CD14-positive monocyte (primary cell): ENCODE results near the gene MAPK12. TPM values are rescaled to one million over a fixed set of nuclear protein-coding genes. Genes with fewer than 3 reads are reported as not detected.

Experiments
- DNase-seq, 3 donors: peaks; one replicate each; pipeline ENCODE4 v3.0.0-alpha.2; 2011 to 2022
- H2AFZ ChIP-seq: 2 replicates; pipeline ENCODE4 v1.6.0; 2012; ENCODE audit warnings: mild to moderate bottlenecking, low read depth, low read length, inconsistent platforms; ENCODE audit not compliant: insufficient read depth, poor library complexity, severe bottlenecking
- H3K27ac ChIP-seq, 2 donors: 1 replicate in 1 of 2; 2 replicates in 1 of 2; pipeline ENCODE4 v1.5.1; 2012 to 2013; ENCODE audit warnings: low read length in 2 of 2, control low read depth in 1 of 2, inconsistent platforms in 1 of 2, low read depth in 1 of 2, mild to moderate bottlenecking in 1 of 2
- H3K27me3 ChIP-seq, 2 donors: one replicate each; pipeline versions ENCODE4 v1.6.0 to v1.6.1; 2011 to 2013; ENCODE audit warnings: low read length in 2 of 2; ENCODE audit not compliant: control insufficient read depth in 2 of 2, insufficient read depth in 2 of 2
- H3K36me3 ChIP-seq, 2 donors: replicated peaks in 1 of 2; 1 replicate in 1 of 2; 2 replicates in 1 of 2; pipeline versions ENCODE4 v1.5.1 to v1.6.1; 2012 to 2013; ENCODE audit warnings: low read length in 2 of 2, control low read depth in 1 of 2, inconsistent platforms in 1 of 2, mild to moderate bottlenecking in 1 of 2; ENCODE audit not compliant: insufficient read depth in 2 of 2, control insufficient read depth in 1 of 2
- H3K4me1 ChIP-seq, 2 donors: 1 replicate in 1 of 2; 2 replicates in 1 of 2; pipeline versions ENCODE4 v1.5.1 to v1.6.1; 2012 to 2013; ENCODE audit warnings: low read length in 2 of 2, control low read depth in 1 of 2, inconsistent platforms in 1 of 2, mild to moderate bottlenecking in 1 of 2, moderate library complexity in 1 of 2; ENCODE audit not compliant: insufficient read depth in 2 of 2, control insufficient read depth in 1 of 2
- H3K4me2 ChIP-seq: replicated peaks from 2 replicates; pipeline ENCODE3; 2012; ENCODE audit warnings: low read length, moderate library complexity, mild to moderate bottlenecking; ENCODE audit not compliant: poor library complexity, severe bottlenecking; ENCODE audit errors: extremely low read depth
- H3K4me3 ChIP-seq, 3 experiments: fragments of 200-600 bp in 1 of 3; sonication (generic) in 1 of 3; replicated peaks in 1 of 3; 1 replicate in 2 of 3; 2 replicates in 1 of 3; pipeline ENCODE4 v1.5.1; 2011 to 2013; ENCODE audit warnings: low read length in 3 of 3, mild to moderate bottlenecking in 3 of 3, control low read depth in 2 of 3, low read depth in 2 of 3, inconsistent platforms in 1 of 3, moderate library complexity in 1 of 3
- H3K79me2 ChIP-seq: 2 replicates; pipeline ENCODE4 v1.6.0; 2012; ENCODE audit warnings: mild to moderate bottlenecking, control low read depth, inconsistent platforms, low read length, moderate library complexity; ENCODE audit not compliant: insufficient read depth
- H3K9ac ChIP-seq: 2 replicates; pipeline ENCODE4 v1.6.0; 2017; ENCODE audit warnings: low read length, mild to moderate bottlenecking; ENCODE audit not compliant: insufficient read depth, poor library complexity, severe bottlenecking
- H3K9me3 ChIP-seq, 2 donors: replicated peaks in 1 of 2; 1 replicate in 1 of 2; 2 replicates in 1 of 2; pipeline versions ENCODE4 v1.5.1 to v1.6.1; 2012 to 2013; ENCODE audit warnings: low read length in 2 of 2, control low read depth in 1 of 2; ENCODE audit not compliant: control insufficient read depth in 1 of 2, insufficient read depth in 1 of 2
- H4K20me1 ChIP-seq: 2 replicates; pipeline ENCODE4 v1.6.0; 2012; ENCODE audit warnings: mild to moderate bottlenecking, low read length, control low read depth, moderate library complexity; ENCODE audit not compliant: insufficient read depth
- H3K27ac Mint-ChIP-seq, 7 donors: one replicate each; pipeline ENCODE4 v1.8.0; 2020; ENCODE audit warnings: mild to moderate bottlenecking in 7 of 7, mixed read lengths in 7 of 7, moderate library complexity in 6 of 7, inconsistent platforms in 2 of 7
- H3K27me3 Mint-ChIP-seq, 3 donors: one replicate each; pipeline ENCODE4 v1.8.0; 2021 to 2022; ENCODE audit warnings: low read depth in 3 of 3, mild to moderate bottlenecking in 3 of 3, mixed read lengths in 3 of 3, moderate library complexity in 3 of 3, inconsistent platforms in 1 of 3
- H3K36me3 Mint-ChIP-seq, 2 donors: one replicate each; pipeline ENCODE4 v1.8.0; 2020; ENCODE audit warnings: mixed read lengths in 2 of 2, inconsistent platforms in 1 of 2, mild to moderate bottlenecking in 1 of 2
- H3K4me1 Mint-ChIP-seq: one replicate; pipeline ENCODE4 v1.8.0; 2020; ENCODE audit warnings: mild to moderate bottlenecking, mixed read lengths
- H3K4me3 Mint-ChIP-seq, 2 donors: one replicate each; pipeline ENCODE4 v1.8.0; 2020; ENCODE audit warnings: mild to moderate bottlenecking in 2 of 2, mixed read lengths in 2 of 2, moderate library complexity in 1 of 2
- H3K9me3 Mint-ChIP-seq, 7 donors: one replicate each; pipeline ENCODE4 v1.8.0; 2020 to 2022; ENCODE audit warnings: mixed read lengths in 7 of 7, mild to moderate bottlenecking in 6 of 7, moderate library complexity in 6 of 7, inconsistent platforms in 2 of 7
- WGBS: methylation state at CpG from one replicate; pipeline ENCODE4 v1.1.5; 2013; ENCODE audit warnings: missing lambda C conversion rate; ENCODE audit not compliant: insufficient coverage; 5-methylcytosine and 5-hydroxymethylcytosine counted together
- intact Hi-C, 2 donors: fragments of 100-400 bp; cut with micrococcal nuclease; formaldehyde crosslinking; loops; one replicate each; pipeline versions ENCODE4 v1.15.0 to v1.15.1; 2023
- polyA plus RNA-seq, 3 donors: library from polyadenylated mRNA; depleted of rRNA in 1 of 3; unstranded in 2 of 3; stranded (reverse) in 1 of 3; fragments of 300-500 nt in 2 of 3; fragments of >200 nt in 1 of 3; fragmentation: Illumina TruSeq in 2 of 3; gene quantifications; 1 replicate in 2 of 3; 2 replicates in 1 of 3; pipeline ENCODE4 v1.2.3, GENCODE V29; 2012 to 2021
- TF ChIP-seq, protein P1 (sequence below): fragments of 200-600 bp; IDR thresholded peaks from one replicate; pipeline ENCODE4 v1.8.0; 2022; ENCODE audit warnings: antibody characterized with exemption, mild to moderate bottlenecking

The MAPK12 gene
- polyA plus RNA-seq, 3 donors = 0.06 to 3.2 (median 0.13) TPM

DNA sequence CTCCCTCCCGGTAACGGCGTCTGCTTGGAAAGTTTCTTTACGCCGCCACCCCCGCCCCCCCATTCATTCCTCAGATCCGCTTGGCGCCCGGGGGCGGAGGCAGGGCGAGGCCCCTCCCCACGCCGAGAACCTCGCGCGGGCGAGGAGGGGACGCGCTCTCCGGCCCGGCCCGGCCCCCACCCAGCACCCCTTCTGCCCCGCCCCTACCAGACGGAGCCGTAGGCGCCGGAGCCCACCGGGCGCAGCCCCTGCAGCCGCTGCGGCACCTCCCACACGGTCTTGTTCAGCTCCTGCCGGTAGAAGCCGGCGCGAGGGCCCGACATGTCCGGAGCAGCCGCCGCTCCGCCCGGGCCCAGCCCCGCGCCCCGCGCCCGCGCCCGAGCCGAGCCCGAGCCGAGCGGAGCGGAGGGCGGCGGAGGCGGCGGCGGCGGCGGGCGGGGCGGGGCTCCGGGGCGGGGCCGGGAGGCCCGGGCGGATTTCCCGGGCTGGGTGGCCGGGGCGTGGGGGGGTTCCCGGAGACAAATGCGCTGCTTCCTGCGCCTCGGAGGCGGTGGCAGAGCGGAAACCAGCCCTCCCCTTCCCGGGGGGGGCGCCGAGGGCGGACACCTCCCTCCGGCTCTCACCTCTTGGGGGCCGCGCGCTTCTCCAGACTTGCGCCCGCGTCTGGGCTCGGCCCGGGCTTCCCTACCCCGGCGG is 8.6 kb upstream of the MAPK12 start, which contains the start of gene MAPK11:
Gene MAPK11, minus strand, starts transcription at position 411 of the 696 bp plus-strand sequence. Its CDS starts 88 bp downstream, at position 323.
- Mint-ChIP-seq H3K4me3 (peak within 1 kb of the TSS; percentile 64 to 78), H3K36me3 (peaks cover 16 to 17% of the 10 kb centered on the region in 2 donors), H3K27me3 (peaks cover 38 to 68% (median 57%) of the 10 kb centered on the region in 3 donors), H3K4me1 (peaks cover 23% of the 10 kb centered on the region), H3K9me3 (peaks cover 0 to 27% (median 7%) of the 10 kb centered on the region in 7 donors), H3K27ac (no peak within 1 kb of the TSS)
- H3K4me3 ChIP-seq = peak within 1 kb of the TSS; percentile 17 to 70 (median 21)
- H3K36me3 ChIP-seq = peaks cover 8% of the 10 kb centered on the region in 2 donors
- peaks cover 25 to 38% of the 10 kb centered on the region in 2 donors for H3K4me1 ChIP-seq
- peak in 1 of 3 donors; percentile 41 for DNase-seq
- peak within 1 kb of the TSS; percentile 80 for H3K4me2 ChIP-seq
- no peak within 1 kb of the TSS for H2AFZ ChIP-seq
- no peak within 1 kb of the TSS for H3K27ac ChIP-seq
- peaks cover 25 to 46% of the 10 kb centered on the region in 2 donors for H3K27me3 ChIP-seq
- H3K79me2 ChIP-seq = no peaks in the 10 kb centered on the region
- intact Hi-C loops = no loop called here
- TF ChIP-seq, protein P1, sequence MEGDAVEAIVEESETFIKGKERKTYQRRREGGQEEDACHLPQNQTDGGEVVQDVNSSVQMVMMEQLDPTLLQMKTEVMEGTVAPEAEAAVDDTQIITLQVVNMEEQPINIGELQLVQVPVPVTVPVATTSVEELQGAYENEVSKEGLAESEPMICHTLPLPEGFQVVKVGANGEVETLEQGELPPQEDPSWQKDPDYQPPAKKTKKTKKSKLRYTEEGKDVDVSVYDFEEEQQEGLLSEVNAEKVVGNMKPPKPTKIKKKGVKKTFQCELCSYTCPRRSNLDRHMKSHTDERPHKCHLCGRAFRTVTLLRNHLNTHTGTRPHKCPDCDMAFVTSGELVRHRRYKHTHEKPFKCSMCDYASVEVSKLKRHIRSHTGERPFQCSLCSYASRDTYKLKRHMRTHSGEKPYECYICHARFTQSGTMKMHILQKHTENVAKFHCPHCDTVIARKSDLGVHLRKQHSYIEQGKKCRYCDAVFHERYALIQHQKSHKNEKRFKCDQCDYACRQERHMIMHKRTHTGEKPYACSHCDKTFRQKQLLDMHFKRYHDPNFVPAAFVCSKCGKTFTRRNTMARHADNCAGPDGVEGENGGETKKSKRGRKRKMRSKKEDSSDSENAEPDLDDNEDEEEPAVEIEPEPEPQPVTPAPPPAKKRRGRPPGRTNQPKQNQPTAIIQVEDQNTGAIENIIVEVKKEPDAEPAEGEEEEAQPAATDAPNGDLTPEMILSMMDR = no peak
- peaks cover 60% of the 10 kb centered on the region for H4K20me1 ChIP-seq
- WGBS = under 1% methylated on average over 83 of the region's 92 CpGs
- H3K9me3 ChIP-seq = peaks cover 7 to 10% of the 10 kb centered on the region in 2 donors
- no peak within 1 kb of the TSS for H3K9ac ChIP-seq

DNA sequence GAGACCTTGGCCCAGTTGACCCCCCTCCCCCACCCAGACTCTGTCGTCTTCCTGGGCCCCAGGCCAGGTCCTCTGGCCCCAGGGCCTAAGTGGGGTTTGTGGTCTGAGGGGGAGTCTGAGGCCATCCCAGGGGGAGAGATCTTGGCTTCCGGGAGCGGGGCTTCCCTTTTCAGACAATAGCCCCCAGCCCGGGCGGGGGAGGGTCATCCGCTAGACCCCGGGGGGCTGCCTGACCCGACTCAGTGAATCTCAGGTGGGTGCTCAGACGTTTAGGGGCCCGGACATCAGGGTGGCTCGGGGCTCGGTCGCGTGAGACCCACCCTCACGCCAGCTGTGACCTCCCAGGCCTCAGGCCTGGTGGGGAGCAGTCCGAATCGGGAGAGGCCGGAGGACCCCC is 8.1 kb upstream of the MAPK12 start:
- Histone ChIP-seq H3K4me3 (peak overlapping the region in 1 of 3 experiments; percentile 70), H3K4me1 (peaks cover 25 to 38% of the 10 kb centered on the region in 2 donors), H3K4me2 (peak overlapping the region; percentile 80), H3K9me3 (peaks cover 7 to 10% of the 10 kb centered on the region in 2 donors), H3K36me3 (peaks cover 4% of the 10 kb centered on the region in 2 donors), H3K79me2 (no peaks in the 10 kb centered on the region), H3K27me3 (peaks cover 25 to 46% of the 10 kb centered on the region in 2 donors), H3K9ac (no peak overlapping the region), H3K27ac (no peak overlapping the region), H2AFZ (no peak overlapping the region), H4K20me1 (peaks cover 56% of the 10 kb centered on the region)
- peaks cover 23% of the 10 kb centered on the region for H3K4me1 Mint-ChIP-seq
- intact Hi-C loops = no loop called here
- TF ChIP-seq, protein P1 = no peak
- peaks cover 12 to 13% of the 10 kb centered on the region in 2 donors for H3K36me3 Mint-ChIP-seq
- peaks cover 41 to 74% (median 60%) of the 10 kb centered on the region in 3 donors for H3K27me3 Mint-ChIP-seq
- DNase-seq = no peak
- 4% methylated on average over 17 of the region's 18 CpGs for WGBS
- peak overlapping the region; percentile 64 to 78 for H3K4me3 Mint-ChIP-seq
- peaks cover 0 to 27% (median 7%) of the 10 kb centered on the region in 7 donors for H3K9me3 Mint-ChIP-seq
- no peak overlapping the region for H3K27ac Mint-ChIP-seq
